ENCODE measurements around the gene NDUFA12.

The NDUFA12 gene

GRCh38 chr12:94940771-94941170 lies 62.7 kb downstream of the NDUFA12 start:
- DNase-seq (ENCODE audit: low read depth) = no peak

- no peak for DNase-seq (ENCODE audit: low read depth)
These were observed 64.9 kb downstream of the NDUFA12 start for GRCh38 chr12:94938583-94938982.

- no peak for DNase-seq (ENCODE audit: low read depth)
These were observed 72.7 kb downstream of the NDUFA12 start for GRCh38 chr12:94930772-94931171.

GRCh38 chr12:94930216-94930654 lies 73.3 kb downstream of the NDUFA12 start:
- DNase-seq (ENCODE audit: low read depth) = no peak

- no peak for DNase-seq (ENCODE audit: low read depth)
These were observed 73.7 kb downstream of the NDUFA12 start for GRCh38 chr12:94929780-94930179.

GRCh38 chr12:94925729-94926128 lies 77.8 kb downstream of the NDUFA12 start:
- no peak for DNase-seq (ENCODE audit: low read depth)

- no peak for DNase-seq (ENCODE audit: low read depth)
These were observed 78.3 kb downstream of the NDUFA12 start for GRCh38 chr12:94925206-94925605.

- DNase-seq (ENCODE audit: low read depth) = no peak
These were observed 80.9 kb downstream of the NDUFA12 start for GRCh38 chr12:94922561-94922960.
